Daoy (cell line): Measurements from ENCODE around the gene PRKCB. TPM values are rescaled to one million over a fixed set of nuclear protein-coding genes. Genes with fewer than 3 reads are reported as not detected.
"Not testable (repeated sequence)": the region's sequence is repeated elsewhere in the genome, so short reads cannot be mapped to it uniquely, and the experiment has no call there.

Experiments used
- DNase-seq: peaks from one replicate; pipeline ENCODE4 v3.0.0-alpha.2; 2015; ENCODE audit warnings: low read depth
- total RNA-seq: library from RNA; depleted of rRNA; stranded (reverse); fragments of >200 nt; shearing (Covaris generic); gene quantifications from 2 replicates; pipeline ENCODE4 v1.2.3, GENCODE V29; 2014; rRNA removed

Gene PRKCB
- total RNA-seq, 1 experiment from 2014 or later = 2.2 TPM

DNA sequence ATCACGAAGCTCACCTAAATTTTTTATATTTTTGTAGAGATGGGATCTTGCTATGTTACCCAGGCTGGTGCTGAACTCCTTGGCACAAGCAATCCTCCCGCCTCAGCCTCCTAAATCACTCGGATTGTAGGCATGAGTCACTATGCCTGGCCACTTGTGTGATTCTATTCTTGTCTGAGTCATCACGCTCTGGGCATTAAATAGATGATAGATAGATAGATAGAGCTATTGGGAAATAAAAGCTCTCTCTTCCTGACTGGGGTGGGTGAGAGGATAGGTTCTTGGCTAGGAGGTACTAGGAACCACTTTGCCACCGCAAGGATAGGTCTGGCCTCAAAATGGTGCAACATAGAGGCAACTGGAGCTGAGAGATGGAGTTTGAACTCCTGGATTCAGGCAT, 399.0 kb downstream of the PRKCB start:
- DNase-seq = peak; percentile 29

DNA sequence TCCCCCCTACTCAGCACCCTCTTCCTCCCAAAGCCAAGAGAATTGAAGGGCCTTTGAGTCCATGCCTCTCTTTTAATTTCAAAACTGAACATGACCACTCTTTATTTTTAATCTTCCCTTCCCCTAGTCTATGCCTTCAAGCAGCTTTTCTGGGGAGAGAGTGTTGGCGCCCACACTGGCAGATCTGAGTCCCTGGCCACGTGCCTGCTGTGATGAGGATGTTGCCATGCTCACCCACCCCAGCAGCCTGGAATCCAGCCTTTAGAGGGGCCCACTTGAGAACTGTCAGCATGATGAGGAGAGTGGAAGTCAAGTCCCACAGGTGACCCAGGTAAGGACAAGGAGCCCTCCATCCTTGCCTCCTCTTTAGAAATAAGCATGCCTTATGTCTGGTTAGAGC, 400.0 kb downstream of the PRKCB start:
- DNase-seq = no peak

DNA sequence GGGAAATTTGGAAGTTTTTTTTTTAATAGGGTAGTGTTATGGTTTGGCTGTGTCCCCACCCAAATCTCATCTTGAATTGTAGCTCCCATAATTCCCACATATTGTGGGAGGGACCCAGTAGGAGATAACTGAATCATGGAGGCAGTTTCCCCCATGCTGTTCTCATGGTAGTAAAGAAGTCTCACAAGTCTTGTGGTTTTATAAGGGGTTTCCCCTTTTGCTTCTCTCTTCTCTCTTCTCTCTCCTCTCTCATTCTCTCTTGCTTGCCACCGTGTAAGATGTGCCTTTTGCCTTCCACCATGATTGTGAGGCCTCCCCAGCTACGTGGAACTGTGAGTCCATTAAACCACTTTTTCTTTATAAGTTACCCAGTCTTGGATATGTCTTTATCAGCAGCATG, 403.1 kb downstream of the PRKCB start:
- DNase-seq = not testable (repeated sequence)

DNA sequence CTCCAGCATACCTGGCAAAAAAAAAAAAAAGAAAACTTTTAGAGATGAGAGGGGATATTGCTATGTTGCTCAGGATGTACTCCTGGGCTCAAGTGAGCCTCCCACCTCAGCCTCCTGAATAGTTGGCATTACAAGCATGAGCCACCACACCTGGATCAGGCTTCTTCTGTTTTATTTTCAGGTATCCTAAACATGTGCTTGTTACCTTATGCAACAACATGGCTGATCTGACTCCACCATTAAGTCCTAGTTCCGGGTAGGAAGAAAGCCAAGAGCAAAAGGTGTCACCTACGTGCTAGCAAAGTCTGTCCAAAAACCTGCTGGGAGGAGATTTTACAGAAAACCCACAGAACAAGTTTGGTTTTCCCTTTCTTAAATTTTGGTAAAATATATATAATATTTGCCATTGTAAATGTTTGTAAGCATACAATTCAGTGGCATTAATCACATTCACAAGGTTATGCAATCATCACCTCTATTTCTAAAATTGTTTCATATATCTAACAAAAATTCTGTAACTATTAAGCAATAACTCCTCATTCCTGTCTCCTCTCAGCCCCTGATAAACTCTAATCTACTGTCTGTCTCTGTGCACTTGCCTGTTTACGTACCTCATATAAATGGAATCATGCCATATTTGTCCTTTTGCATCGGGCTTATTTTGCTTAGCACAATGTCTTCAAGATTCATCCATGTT, 411.3 kb downstream of the PRKCB start:
- DNase-seq = no peak

DNA sequence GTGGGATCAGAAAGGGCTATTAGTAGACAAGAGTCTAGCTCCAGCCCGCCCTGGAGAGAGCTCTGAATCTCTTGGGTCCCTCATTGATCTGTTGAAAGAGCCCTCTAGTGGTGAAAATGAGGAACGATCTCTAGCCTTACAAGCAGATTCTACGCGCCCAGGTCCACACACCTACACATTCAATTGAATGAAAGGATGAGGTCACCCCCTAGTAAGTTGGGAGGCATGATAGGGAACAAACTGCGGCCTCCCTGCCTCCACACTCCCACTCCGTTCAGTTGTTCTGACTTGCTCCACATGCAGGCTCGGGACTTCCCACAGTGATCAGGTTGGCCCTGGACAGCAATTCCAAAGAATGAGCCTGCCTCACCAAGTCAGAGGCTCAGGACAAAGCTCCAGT, 417.4 kb downstream of the PRKCB start:
- DNase-seq = peak; percentile 37

DNA sequence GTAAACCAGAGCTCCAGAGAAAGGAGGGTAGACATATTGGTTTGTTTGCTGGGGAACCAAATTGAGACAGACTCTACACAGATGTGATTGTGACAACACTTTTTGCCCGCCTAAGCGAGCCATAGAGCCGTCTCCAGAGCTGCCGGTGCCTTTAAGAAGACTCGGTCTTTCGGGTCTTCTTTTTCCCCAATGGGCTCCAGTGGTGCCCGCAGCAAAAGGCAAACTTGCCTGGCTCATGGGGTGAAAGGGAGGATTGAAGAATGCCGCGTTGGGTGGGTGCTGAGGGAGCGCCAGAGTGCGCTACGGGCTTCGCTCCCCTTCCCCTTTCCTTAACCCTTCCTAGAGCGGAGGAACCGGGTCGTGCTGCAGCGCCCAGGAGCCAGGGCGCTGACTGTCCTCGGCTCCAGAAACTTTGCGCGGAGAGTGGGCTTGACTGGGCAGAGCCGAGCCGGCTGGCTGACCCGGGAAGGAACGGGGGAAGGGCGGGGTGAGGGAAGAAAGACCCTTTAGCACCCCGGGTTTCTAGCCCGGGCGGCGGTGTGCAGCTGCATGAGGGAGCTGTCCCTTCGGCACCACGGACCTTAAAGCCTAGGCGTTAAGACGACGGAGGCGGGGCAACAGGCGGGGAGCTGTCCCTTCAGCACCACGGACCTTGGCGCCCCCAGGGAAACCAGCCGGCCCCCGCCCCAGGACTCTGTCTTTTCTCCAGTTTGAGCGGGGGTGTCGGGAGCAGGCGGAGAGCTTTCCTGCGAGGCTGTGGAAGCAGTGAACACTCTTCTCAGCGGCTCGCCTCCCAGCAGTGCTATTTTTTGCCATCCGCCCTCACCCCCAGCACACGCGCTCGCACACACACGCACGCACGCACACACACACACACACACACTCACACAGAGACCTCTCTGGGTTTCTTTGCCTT, 419.9 kb downstream of the PRKCB start, which contains the start of gene CACNG3:
Gene CACNG3, plus strand, starts transcription at position 880 of the 916 bp plus-strand sequence. CDS start 420 bp downstream, outside the sequence.
- DNase-seq = peak; percentile 80

DNA sequence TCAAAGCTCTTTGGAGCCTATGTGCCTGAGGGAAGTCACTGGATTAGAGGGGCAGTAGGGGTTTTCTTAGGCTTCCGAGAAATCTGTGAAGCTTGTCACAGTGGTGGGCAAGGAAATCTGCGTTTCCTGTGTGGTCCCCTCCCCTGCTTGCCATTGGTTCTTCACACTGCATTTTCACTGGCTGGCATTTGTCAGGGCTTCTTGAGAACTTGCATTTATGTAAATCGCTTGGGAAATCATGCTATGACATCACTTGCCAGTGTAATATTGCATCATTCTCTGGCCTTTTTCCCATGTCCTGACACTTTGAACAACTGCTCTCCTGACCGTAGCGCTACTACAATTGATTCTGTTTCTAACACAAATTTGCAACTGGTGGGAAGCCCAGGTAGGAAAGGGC, 422.2 kb downstream of the PRKCB start:
- DNase-seq = no peak

DNA sequence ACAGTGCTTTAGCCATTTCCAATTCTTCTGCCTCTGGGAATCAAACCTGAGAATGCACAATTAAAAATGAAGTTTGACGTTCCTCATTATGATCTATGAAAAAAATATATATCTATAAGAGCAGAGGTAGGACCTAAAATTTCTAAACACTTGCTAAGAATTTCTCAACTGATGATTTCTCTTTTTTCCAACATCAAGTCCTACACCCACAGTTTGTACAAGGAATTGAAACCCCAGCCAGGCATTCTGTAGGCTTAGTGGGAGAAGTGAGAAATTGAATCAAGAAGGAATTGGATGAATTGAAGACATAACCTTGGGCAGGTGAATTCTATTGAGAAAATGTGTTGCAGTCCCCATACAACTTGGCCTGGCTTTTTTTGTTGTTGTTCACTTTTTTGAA, 423.0 kb downstream of the PRKCB start:
- no peak for DNase-seq

DNA sequence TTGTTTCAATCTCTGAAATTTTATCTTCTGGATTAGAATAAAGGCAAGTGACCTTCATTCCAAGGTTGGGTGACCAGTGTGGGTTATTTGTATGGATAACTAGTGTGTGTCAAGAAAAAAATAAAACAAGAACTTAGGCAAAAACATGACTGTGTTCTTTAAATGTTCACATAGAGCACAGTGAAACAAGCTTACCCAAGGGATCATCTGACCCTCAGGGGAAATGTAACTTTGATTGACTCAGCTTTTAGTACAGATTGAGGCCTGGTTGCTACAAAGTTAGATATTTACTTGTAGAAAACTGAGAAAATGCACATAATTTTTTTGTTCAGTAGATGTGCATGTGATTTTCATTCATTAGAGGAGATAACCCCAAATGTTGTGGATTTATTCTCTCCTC, 427.0 kb downstream of the PRKCB start:
- no peak for DNase-seq

Other genes starting within 250 kb of the PRKCB start
- gene NDUFAB1, start 239.7 kb upstream of the PRKCB start, total RNA-seq = 175 and 208 TPM in 2 replicates
- gene PALB2, start 194.7 kb upstream of the PRKCB start, total RNA-seq = 12.9 and 13.5 TPM in 2 replicates
- gene DCTN5, start 194.5 kb upstream of the PRKCB start, total RNA-seq = 23.9 and 46.1 TPM in 2 replicates
- gene PLK1, start 157.1 kb upstream of the PRKCB start, total RNA-seq = 62.4 and 63.8 TPM in 2 replicates
- 0.11 TPM in 1 of 2 replicates, not detected in the other for gene ERN2, start 122.8 kb upstream of the PRKCB start, total RNA-seq
- gene CHP2, start 81.0 kb upstream of the PRKCB start, total RNA-seq = not detected in 2 replicates